ENCODE results near the gene NIPSNAP3A.

DNA sequence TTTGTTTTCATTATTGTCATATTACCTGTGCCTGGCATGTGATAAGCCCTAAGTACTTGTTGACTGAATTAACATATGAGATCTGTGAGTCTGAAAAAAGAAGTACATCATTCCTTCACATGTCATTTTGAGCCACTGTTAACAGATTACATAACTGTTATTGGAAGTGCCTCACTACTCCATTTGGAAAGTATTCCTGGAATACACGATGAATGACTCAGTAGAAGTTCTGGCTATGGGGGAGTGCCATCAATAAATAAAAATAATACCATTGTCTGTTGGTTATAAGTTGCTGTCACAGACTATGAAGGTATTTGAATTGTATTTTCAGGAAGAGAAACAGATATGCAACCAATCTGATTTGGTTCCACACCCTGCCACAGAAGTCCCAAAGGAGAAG lies 29.3 kb downstream of the NIPSNAP3A start:
- TF ChIP-seq EZH2 (IDR thresholded peaks at IDR 0.05; ENCODE audit: insufficient read depth, poor library complexity, severe bottlenecking) = no peak
- TF ChIP-seq EZH2phosphoT487 (IDR thresholded peaks at IDR 0.05; ENCODE audit: insufficient read depth, low read depth) = no peak

All from GM23248 (cell line).